Raji (cell line): ENCODE results near the gene DNER.

Experiments used
- POLR2A ChIP-seq: IDR thresholded peaks from 2 replicates; pipeline ENCODE4 v1.6.1; 2011; ENCODE audit warnings: low read depth, low read length, control low read depth; ENCODE audit not compliant: insufficient read depth

The DNER gene, protein sequence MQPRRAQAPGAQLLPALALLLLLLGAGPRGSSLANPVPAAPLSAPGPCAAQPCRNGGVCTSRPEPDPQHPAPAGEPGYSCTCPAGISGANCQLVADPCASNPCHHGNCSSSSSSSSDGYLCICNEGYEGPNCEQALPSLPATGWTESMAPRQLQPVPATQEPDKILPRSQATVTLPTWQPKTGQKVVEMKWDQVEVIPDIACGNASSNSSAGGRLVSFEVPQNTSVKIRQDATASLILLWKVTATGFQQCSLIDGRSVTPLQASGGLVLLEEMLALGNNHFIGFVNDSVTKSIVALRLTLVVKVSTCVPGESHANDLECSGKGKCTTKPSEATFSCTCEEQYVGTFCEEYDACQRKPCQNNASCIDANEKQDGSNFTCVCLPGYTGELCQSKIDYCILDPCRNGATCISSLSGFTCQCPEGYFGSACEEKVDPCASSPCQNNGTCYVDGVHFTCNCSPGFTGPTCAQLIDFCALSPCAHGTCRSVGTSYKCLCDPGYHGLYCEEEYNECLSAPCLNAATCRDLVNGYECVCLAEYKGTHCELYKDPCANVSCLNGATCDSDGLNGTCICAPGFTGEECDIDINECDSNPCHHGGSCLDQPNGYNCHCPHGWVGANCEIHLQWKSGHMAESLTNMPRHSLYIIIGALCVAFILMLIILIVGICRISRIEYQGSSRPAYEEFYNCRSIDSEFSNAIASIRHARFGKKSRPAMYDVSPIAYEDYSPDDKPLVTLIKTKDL

DNA sequence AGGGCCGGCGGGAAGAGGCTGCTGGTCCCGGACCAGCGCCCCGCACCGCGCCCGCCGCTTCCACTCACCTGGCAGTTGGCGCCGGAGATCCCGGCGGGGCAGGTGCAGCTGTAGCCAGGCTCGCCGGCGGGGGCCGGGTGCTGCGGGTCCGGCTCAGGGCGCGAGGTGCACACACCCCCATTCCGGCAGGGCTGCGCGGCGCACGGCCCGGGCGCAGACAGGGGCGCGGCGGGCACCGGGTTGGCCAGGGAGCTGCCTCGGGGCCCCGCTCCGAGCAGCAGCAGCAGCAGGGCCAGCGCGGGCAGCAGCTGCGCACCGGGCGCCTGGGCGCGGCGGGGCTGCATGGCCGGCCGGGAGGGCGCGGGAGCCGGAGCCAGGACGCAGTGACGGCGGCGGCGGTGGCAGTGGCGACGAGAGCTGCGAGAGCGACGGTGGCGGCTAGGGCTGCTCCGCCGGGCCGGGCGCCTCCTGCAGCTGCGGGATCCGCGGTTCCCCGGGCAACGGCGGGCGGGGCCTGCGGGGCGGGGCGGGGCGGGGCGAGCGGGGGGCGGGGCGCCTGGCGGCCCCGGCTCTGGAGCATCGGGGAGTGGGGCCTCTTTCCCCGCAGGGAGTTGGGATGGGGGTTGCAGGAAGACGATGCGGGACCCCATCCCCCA, at the start of gene DNER:
DNER (minus strand) TSS at position 476 of the 656 bp plus-strand sequence; CDS start at position 344, 132 bp downstream.
- TF ChIP-seq POLR2A = no peak

DNA sequence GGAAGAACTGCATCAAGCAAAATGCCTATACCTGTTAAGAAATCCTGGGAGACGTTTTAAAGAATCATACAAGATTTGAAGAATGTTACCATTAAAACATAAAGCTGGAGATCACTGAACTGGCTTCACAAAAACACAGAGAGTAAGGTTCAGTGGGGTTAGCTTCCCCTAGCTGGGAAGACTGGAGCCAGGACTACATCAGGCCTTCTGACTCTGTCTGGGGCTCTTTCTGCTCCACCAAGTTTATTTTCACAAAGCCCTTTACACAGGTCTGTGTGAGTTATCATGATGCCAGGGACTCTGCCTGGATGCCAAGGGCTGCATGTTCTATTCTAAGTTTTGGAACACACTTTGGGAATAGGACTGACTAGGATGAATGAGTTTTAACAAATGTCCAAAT, 47.3 kb upstream of the DNER start:
- no peak for TF ChIP-seq POLR2A

DNA sequence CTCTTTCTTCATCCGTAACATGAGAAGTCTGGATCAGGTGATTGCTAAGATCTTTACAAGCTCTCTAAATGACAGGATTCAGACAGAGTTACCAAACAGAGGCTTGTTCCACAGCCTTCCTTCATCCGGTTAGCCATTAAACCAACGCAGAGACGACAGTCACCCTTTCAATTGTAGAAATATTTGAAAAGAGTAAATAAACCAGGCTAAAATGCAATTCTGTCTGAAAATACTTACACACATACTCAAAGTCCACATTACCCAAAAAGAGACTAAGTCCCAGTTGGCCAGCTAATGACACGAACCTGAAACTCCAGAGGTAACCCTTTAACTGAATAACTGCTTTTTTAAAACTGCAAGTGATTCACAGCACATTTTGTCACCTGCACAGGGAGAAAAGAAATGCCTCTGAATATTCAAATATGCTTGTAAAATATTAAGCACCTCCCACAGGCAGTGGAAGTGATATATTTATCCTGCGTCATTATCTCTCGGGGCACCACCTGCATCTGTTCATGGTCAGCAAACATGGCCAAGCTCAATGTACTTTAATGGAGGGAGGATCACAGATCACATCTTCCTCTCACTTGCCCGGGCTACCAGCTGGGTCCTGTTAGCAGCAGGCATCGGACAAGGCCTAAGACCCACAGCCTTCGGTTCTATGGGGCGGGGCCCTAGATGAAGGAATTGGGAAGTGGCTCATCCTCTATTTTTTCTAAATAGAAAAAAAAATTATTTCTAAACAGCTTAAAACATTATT, 38.8 kb upstream of the DNER start:
- TF ChIP-seq POLR2A = no peak

DNA sequence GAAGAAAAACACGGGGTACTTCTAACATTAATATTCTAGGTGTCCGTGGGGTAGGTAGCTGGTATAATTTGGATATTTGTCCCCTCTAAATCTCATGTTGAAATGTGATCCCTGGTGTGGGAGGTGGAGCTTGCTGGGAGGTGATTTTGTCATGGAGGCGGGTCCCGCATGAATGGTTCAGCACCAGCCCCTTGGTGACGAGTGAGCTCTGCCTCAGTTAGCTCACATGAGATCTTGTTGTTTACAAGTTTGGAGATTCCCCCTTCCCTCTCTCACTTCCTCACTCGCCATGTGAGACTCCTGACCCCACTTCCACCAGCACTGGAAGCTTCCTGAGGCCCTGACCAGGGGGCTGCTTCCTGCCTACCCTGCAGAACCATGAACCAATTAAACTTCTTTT, 35.4 kb upstream of the DNER start:
- no peak for TF ChIP-seq POLR2A

DNA sequence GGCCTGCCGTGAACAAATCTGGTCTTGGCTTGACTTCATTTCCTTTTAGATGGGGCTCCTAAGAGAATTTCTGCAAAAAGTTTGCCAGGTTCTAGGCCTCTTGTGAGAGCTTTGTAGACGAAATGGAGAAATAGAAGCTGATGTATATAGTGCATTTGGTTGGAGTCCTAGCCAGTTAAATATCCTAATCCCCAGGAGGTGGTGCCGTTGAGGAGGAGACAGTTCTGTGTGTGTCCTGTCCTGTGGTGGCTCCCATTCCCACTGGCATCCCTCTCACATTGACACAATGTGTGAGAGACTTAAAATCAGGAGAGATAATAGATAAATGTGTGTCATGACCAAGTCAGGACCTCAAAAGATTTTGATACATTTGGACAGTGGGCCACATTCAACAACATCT, 34.6 kb upstream of the DNER start:
- TF ChIP-seq POLR2A = no peak

DNA sequence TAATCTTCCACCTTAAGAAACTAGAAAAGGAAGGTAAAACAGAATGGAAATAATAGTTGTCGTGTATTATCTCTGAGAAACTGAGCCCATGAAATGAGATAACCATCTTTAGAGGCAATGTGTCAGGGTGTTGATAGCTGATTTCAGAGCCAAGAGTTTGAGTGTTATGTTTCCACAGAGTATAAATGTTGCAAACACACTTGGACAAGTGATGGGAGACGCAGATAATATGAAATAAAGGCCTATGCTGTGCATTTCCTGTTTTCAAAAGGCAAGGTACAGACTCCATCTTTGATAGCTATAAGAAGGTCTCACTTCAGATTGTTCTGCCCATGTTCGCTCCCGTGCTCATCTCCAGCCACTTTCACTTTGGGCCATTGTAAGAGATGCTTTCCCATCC, 25.9 kb upstream of the DNER start:
- TF ChIP-seq POLR2A = no peak

DNA sequence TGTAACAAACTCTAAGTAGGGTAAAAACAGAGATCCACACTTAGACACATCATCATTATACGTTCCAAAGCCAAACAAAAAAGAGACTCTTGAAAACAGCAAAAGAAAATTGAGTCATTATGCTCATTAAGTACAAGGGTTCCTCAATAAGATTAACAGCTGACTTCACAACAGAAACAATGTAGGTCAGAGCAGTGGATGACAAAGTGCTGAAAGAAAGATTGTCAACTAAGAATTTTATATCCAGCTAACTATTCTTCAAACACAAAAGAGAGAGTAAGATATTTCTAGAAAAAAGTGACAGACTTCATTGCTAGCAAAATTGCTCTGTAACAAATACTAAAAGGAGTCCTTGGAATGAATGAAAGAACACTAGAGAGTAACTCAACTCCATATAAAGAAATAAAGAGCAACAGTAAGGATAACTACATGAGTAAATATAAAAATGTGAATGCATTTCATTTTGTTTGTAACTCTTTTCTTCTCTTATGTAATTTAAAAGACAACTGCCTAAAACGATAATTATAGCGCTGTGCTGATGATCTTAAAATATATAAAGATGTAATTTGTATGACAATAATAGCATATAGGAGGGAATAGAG, 23.8 kb upstream of the DNER start:
- no peak for TF ChIP-seq POLR2A

DNA sequence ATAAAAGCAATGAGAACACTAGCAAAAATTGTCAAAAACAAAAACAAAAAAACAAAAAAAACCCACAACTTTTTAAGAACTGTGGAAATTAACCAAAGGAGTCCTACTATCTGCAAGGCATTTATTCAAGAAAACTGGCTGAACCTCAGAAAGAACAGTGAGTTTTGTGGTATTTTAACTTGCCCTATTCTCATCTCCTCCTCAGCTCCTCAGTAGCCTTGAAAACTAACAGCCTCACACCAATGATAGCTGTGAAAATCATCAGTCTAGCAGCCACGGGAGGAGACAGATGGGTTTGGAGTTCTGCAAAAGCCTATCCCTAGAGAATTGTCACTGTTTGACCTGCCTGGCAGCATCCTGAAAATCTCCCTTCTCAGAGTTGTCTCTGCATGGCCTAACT, 20.1 kb upstream of the DNER start:
- TF ChIP-seq POLR2A = no peak

DNA sequence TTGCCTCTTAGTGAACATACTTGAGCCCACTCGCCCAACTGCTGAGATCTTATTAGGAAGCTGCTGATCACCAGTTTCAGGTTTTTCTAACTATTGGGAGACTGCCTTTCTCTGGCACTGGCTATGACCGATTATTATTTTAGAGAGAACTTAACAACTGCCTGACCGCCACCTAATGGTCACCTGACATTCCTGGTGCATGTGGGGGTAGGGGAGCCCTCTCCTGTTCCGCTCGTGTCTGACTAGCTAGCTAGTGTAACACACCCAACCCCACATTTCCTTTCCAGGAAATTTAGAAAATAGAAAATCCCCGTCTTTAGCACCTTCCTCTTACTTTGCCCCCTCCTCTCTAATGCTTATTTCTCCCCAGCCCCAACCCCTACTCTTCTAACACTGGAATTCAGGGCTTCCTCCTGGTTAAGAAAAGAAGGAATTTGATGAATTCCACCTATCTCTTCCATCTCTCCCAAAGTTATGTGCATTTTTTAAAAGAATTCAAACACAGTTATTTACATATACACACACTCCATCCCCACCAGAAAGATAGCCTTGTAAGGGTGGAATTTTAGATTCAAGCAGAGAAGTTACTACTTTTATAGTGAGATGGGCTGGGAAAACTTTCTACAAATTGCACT, 19.4 kb upstream of the DNER start:
- no peak for TF ChIP-seq POLR2A

DNA sequence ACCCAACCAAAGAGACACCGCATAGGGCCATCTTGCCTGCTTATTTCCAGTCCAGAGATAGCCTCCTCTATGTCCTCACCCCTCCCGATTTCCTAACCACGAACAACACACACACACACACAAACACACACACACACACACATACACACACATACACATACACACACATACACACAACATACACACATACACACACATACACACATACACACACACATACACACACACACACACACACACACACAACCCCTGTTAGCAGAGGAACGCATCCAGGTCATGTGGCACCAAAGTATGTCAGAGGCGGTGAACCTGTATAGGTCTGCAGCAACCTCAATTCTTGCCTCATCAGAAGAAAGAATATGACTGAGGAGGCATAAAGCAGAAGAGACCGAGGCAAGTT, 18.5 kb upstream of the DNER start:
- no peak for TF ChIP-seq POLR2A

DNA sequence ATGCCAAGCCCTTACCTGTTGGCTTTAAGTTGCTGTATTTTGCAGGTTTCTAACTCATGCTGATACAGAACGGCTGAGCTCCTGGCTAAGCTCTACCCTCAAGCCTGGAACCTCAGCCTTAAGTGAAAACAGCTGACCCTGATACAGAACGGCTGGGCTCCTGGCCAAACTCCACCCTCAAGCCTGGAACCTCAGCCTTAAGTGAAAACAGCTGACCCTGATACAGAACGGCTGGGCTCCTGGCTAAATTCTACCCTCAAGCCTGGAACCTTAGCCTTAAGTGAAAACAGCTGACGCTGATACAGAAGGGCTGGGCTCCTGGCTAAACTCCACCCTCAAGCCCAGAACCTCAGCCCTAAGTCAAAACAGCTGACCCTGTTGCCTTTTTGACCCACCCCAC, 17.6 kb upstream of the DNER start:
- TF ChIP-seq POLR2A = no peak

DNA sequence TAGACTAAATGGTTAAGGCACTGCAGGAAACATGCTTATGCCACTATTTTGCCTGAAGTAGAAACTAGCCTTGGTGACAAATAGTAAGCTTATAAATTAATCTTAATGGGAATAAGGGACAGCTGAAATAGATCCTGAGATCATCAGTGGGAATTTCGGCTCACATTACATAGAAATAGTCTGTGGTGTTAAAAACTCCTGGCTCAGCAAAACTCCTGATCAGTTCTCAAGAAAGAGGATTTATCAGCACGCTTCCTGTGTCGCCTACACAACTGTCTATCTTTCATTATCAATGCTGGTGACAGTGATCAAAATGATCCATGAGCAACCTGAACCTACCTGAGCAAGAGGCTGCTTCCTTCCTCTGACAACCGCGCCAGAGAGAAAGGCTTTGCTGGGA, 17.0 kb upstream of the DNER start:
- no peak for TF ChIP-seq POLR2A

DNA sequence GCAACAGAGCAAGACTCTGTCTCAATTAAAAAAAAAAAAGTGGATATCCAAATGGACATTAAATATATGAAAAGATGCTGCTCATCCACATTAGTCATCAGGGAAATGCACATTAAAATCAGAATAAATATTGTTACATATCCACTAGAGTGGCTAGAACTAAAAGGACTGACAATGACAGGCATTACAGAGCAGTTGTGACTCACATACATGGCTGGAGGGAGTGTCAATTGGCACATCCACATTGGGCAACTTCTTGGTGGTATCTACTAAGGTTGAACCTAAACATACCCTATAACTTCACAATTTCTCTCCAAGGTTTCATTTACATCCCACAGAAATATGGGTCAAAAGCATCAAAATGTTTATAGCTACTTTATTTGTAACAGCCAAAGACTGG, 14.0 kb upstream of the DNER start:
- TF ChIP-seq POLR2A = no peak

DNA sequence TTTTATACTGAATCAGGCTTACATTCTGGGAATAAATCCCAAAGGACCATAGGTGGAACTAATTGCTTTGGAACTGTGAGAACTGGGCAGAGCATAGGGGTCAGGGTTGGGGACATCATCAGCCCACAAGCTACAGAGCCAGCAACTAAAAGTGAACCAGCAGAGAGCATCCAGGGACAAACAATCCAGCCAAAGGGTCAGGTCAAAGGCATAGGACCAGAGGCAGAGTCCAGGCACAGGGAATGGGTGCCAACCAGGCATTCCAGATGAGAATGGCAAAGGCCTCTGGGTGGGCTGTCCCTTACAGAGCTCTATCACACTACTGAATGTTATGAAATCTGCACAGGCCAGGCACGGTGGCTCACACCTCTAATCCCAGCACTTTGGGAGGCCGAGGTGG, 12.3 kb upstream of the DNER start:
- no peak for TF ChIP-seq POLR2A

DNA sequence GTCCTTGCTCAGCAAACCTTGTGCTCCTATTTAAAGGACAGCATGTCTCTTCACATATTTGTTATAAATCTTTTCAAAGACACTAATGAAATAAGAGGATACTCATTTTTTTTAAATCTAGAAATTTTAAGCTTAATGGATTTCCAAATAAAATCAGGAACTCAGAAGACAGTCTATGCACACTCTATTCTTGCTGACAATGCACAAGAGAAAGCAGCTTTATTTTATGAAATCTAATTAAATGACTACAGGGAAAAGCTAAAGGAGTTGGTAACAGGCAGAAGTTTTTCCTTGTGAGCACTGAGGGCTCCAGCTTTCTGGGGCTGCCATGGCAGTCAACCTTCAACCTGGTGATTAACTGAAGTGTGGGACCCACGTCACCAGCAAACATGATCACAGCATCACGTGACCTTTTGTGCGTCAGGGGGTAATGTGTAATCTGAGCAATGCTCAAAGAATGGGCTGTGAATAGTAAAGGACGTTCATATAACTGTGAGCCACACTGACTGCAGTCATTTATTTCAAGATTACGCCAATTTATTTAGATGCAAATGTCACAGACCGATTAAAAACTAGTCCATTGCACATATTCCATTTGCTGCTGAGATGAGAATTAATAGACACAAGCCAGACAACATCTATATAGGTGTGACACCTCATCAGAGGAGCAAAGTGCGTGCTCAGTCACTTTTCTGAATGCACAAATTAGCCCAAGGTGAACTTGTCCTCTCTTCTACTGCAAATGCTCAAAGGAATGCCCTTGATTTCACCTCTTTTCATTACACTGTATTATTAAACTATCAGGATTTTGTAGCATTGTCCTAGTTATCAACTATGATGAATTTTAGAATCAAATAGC, 11.6 kb upstream of the DNER start:
- TF ChIP-seq POLR2A = no peak
